Measurements from ENCODE around the gene UBE2B.
"Not testable (repeated sequence)": the region's sequence is repeated elsewhere in the genome, so short reads cannot be mapped to it uniquely, and the experiment has no call there.

Gene UBE2B

GRCh38 chr5:134370871-134371833 lies at the start of gene UBE2B:
UBE2B (plus strand) TSS chr5:134371569; CDS start chr5:134371596, 27 bp downstream.
- peak; percentile 100 for DNase-seq (ENCODE audit: low spot score)

GRCh38 chr5:134327327-134327726 lies 44.0 kb upstream of the UBE2B start:
- DNase-seq (ENCODE audit: low spot score) = no peak

GRCh38 chr5:134328619-134329018 lies 42.8 kb upstream of the UBE2B start:
- DNase-seq (ENCODE audit: low spot score) = no peak

- not testable (repeated sequence) for DNase-seq (ENCODE audit: low spot score)
Observed at GRCh38 chr5:134336833-134337232, 34.5 kb upstream of the UBE2B start.

GRCh38 chr5:134343500-134343899 lies 27.9 kb upstream of the UBE2B start:
- DNase-seq (ENCODE audit: low spot score) = not testable (repeated sequence)

GRCh38 chr5:134345476-134345875 lies 25.9 kb upstream of the UBE2B start:
- DNase-seq (ENCODE audit: low spot score) = not testable (repeated sequence)

GRCh38 chr5:134345996-134346395 lies 25.4 kb upstream of the UBE2B start:
- no peak for DNase-seq (ENCODE audit: low spot score)

- no peak for DNase-seq (ENCODE audit: low spot score)
Observed at GRCh38 chr5:134349463-134349862, 21.9 kb upstream of the UBE2B start.

GRCh38 chr5:134355681-134356080 lies 15.7 kb upstream of the UBE2B start:
- DNase-seq (ENCODE audit: low spot score) = no peak

GRCh38 chr5:134365604-134366003 lies 5.8 kb upstream of the UBE2B start:
- DNase-seq (ENCODE audit: low spot score) = peak; percentile 23

GRCh38 chr5:134370311-134370870 lies 978 bp upstream of the UBE2B start:
- no peak for DNase-seq (ENCODE audit: low spot score)

GRCh38 chr5:134371834-134372340 lies 518 bp downstream of the UBE2B start:
- DNase-seq (ENCODE audit: low spot score) = peak; percentile 82

- not testable (repeated sequence) for DNase-seq (ENCODE audit: low spot score)
Observed at GRCh38 chr5:134373633-134374032, 2.3 kb downstream of the UBE2B start.

GRCh38 chr5:134374232-134374631 lies 2.9 kb downstream of the UBE2B start:
- DNase-seq (ENCODE audit: low spot score) = peak; percentile 58

- no peak for DNase-seq (ENCODE audit: low spot score)
Observed at GRCh38 chr5:134380346-134380745, 9.0 kb downstream of the UBE2B start.

- DNase-seq (ENCODE audit: low spot score) = not testable (repeated sequence)
Observed at GRCh38 chr5:134382204-134382603, 10.8 kb downstream of the UBE2B start.

- DNase-seq (ENCODE audit: low spot score) = no peak
Observed at GRCh38 chr5:134383980-134384697, 12.8 kb downstream of the UBE2B start.

GRCh38 chr5:134387443-134387842 lies 16.1 kb downstream of the UBE2B start:
- no peak for DNase-seq (ENCODE audit: low spot score)

GRCh38 chr5:134392301-134392700 lies 20.9 kb downstream of the UBE2B start:
- DNase-seq (ENCODE audit: low spot score) = no peak

GRCh38 chr5:134394932-134395331 lies 23.6 kb downstream of the UBE2B start:
- no peak for DNase-seq (ENCODE audit: low spot score)

- no peak for DNase-seq (ENCODE audit: low spot score)
Observed at GRCh38 chr5:134396274-134396673, 24.9 kb downstream of the UBE2B start.

GRCh38 chr5:134397196-134397595 lies 25.8 kb downstream of the UBE2B start:
- DNase-seq (ENCODE audit: low spot score) = no peak
